Embryonic facial prominence (tissue), 1 donor: Measurements from ENCODE around the gene RGS14.
"Not testable (repeated sequence)": the region's sequence is repeated elsewhere in the genome, so short reads cannot be mapped to it uniquely, and the experiment has no call there.

Experiments used
- DNase-seq: peaks from one replicate; pipeline ENCODE4 v3.0.0-alpha.2; 2016; ENCODE audit errors: extremely low spot score

Gene RGS14

GRCh38 chr5:177402271-177403043 lies 44.7 kb downstream of the RGS14 start:
- no peak for DNase-seq

- DNase-seq: no peak
Measured at GRCh38 chr5:177403102-177403791, 45.5 kb downstream of the RGS14 start.

- DNase-seq: peak; percentile 25
Measured at GRCh38 chr5:177403792-177404640, 46.3 kb downstream of the RGS14 start.

- no peak for DNase-seq
Measured at GRCh38 chr5:177404641-177405179, 47.0 kb downstream of the RGS14 start.

DNA sequence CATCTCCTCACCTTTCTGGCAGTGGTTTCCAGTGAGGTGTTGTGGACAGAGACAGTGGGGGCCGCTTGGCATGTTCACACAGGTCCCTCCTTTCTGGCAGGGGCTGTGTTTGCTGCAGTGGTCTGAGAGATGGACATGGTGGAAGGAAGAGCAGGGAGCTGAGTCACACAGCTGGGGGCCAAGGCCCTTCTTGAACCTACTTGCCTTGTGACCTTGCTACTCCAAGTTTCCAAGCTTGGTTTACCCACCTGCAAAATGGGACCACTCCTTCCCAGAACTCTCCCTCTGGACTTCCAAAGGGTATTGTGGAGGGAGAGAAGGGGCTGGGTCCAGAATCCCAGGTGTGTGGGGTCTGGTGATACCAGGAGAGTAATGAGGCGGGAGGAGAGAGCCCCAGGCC lies 47.6 kb downstream of the RGS14 start:
- DNase-seq: no peak

- DNase-seq: no peak
Measured at GRCh38 chr5:177405805-177406204, 48.1 kb downstream of the RGS14 start.

DNA sequence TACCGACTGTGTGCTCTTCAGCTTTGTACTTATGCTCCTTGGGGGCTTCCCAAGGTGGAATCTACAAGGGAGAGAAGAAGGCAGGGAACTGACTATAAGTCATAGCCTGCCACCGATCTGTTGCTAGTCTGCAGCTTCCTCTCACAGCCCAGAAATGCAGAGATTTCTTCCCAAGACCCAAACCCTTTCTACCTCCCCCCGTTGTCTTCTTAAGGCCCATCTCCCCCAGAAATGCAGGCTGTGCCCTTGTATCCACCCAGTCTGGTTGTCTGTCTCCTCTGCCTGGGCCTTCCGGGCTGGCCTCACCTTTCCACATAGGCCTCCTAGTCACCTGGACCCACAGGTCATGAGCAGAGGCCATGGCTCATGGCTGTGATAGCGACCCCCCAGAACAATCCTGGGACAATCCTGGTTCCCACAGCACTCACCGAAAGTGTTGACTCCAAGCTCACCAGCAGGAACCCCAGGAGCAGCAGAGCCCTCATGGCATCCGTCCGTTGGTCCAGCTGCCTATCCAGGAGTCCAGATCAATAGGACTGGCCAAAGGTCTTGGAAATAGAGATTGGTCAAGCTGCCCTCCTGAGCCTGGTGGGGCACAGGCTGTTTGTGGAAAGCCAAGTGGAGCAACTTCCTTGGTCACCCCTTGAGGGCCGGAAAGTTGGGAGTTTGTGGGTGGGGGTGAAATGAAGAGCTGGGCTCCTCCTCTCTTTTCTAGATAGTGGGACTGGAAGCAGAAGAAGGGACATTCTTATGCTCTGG lies 51.5 kb downstream of the RGS14 start, which contains the start of gene F12:
Gene F12 (minus strand): TSS at position 522 of the 759 bp plus-strand sequence. CDS start 37 bp downstream, at position 485.
- DNase-seq: no peak

- DNase-seq: no peak
Measured at GRCh38 chr5:177410575-177410974, 52.9 kb downstream of the RGS14 start.

- DNase-seq: no peak
Measured at GRCh38 chr5:177412603-177413233, 55.0 kb downstream of the RGS14 start.

GRCh38 chr5:177414481-177414880 lies 56.8 kb downstream of the RGS14 start:
- DNase-seq: no peak

DNA sequence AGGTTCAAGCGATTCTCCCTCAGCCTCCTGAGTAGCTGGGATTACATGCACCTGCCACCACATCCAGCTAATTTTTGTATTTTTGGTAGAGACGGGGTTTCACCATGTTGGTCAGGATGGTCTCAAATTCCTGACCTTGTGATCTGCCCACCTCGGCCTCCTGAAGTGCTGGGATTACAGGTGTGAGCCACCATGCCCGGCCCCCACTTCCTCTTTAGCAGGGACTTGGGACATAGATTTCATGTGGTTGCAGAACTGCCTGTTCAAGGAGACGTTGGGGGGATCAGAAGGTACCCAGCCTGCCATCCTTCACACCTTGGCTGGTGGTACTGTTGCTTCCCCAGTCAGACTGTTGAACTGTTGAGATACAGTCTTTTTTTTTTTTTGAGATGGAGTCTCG lies 59.4 kb downstream of the RGS14 start:
- not testable (repeated sequence) for DNase-seq

GRCh38 chr5:177419046-177419445 lies 61.3 kb downstream of the RGS14 start:
- DNase-seq: no peak

- not testable (repeated sequence) for DNase-seq
Measured at GRCh38 chr5:177420472-177420871, 62.7 kb downstream of the RGS14 start.

DNA sequence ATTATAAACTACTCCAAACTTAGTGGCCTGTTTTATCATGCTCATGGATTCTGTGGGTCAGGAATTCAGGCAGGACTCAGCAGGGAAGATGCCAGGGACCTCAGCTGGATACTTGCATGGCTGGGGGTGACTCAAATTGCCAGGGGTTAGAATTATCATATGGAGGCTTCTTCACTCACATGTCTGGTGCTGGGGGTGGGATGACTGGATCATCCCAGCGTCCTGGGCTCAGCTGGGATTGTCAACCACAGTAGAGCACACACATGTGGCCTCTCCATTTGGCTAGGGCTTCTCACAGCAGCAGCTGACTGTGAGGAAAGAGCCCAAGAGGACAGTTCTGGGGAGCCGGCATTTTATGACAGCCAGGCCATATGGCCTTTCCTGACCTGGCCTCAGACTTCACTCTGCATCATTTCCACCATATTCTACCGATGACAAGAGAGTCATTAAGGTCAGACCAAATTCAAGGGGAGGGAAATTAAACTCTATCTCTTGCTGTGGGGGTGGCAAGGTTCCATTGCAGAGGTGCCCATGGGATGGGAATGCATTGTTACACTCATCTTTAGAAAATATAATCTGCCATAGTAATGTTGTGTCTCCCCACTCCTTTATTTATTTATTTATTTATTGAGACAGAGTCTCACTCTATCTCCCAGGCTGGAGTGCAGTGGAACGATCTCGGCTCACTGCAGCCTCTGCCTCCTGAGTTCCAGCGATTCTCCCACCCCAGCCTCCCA lies 63.5 kb downstream of the RGS14 start:
- DNase-seq: no peak
